PFSK-1 (cell line): ENCODE measurements around the gene PLA2G3.

Experiments
- FOXP2 ChIP-seq: optimal IDR thresholded peaks from 2 replicates; pipeline ENCODE3; 2011; ENCODE audit warnings: borderline replicate concordance, control low read depth, inconsistent platforms; ENCODE audit not compliant: insufficient read depth; ENCODE audit errors: extremely low read length, extremely low read depth
- POLR2AphosphoS5 ChIP-seq: IDR thresholded peaks from 2 replicates; pipeline ENCODE4 v1.6.1; 2012; ENCODE audit warnings: low read depth, mild to moderate bottlenecking, control low read depth, low read length, moderate library complexity
- SIN3A ChIP-seq: IDR thresholded peaks from 2 replicates; pipeline ENCODE4 v1.6.1; 2012; ENCODE audit warnings: mild to moderate bottlenecking, low read length, moderate library complexity, borderline replicate concordance; ENCODE audit not compliant: insufficient read depth
- TAF1 ChIP-seq: IDR thresholded peaks from 2 replicates; pipeline ENCODE4 v1.6.1; 2012; ENCODE audit warnings: low read length, control low read depth, borderline replicate concordance; ENCODE audit not compliant: insufficient read depth
- TF ChIP-seq, protein P1 (sequence below), 2 experiments: IDR thresholded peaks; 2 replicates each; pipeline versions ENCODE4 v1.6.1 to v1.8.0; 2011 to 2012; ENCODE audit warnings: low read depth in 2 of 2, low read length in 2 of 2, control low read depth in 1 of 2, inconsistent platforms in 1 of 2, mild to moderate bottlenecking in 1 of 2, moderate library complexity in 1 of 2; ENCODE audit not compliant: insufficient read depth in 1 of 2

PLA2G3 gene

DNA sequence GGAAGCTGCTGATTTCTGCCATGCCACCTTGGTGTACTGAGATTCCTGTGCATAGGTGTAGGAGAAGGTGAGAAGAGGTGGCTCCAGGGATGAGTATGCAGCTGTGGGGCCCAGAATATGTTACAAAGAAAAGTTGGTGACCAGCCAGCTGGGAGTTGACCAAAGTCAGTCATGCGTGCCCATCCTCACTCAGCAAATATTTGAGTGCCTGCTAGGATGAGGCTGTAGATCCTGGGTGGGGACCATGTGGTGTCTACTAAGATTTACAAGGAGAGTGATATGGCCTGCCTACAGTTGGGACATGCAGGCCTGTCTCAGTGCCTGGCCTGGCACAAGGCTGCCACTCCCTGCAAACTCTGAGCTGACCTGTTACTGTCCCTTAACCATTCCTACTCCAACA is 39.0 kb upstream of the PLA2G3 start:
- no peak for TF ChIP-seq TAF1
- no peak for TF ChIP-seq POLR2AphosphoS5
- TF ChIP-seq FOXP2 = no peak
- TF ChIP-seq, protein P1, sequence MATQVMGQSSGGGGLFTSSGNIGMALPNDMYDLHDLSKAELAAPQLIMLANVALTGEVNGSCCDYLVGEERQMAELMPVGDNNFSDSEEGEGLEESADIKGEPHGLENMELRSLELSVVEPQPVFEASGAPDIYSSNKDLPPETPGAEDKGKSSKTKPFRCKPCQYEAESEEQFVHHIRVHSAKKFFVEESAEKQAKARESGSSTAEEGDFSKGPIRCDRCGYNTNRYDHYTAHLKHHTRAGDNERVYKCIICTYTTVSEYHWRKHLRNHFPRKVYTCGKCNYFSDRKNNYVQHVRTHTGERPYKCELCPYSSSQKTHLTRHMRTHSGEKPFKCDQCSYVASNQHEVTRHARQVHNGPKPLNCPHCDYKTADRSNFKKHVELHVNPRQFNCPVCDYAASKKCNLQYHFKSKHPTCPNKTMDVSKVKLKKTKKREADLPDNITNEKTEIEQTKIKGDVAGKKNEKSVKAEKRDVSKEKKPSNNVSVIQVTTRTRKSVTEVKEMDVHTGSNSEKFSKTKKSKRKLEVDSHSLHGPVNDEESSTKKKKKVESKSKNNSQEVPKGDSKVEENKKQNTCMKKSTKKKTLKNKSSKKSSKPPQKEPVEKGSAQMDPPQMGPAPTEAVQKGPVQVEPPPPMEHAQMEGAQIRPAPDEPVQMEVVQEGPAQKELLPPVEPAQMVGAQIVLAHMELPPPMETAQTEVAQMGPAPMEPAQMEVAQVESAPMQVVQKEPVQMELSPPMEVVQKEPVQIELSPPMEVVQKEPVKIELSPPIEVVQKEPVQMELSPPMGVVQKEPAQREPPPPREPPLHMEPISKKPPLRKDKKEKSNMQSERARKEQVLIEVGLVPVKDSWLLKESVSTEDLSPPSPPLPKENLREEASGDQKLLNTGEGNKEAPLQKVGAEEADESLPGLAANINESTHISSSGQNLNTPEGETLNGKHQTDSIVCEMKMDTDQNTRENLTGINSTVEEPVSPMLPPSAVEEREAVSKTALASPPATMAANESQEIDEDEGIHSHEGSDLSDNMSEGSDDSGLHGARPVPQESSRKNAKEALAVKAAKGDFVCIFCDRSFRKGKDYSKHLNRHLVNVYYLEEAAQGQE (IDR thresholded peaks at IDR 0.05; ENCODE audit: insufficient read depth in 1 of 2, low read depth in 2 of 2, low read length in 2 of 2) = no peak
- TF ChIP-seq SIN3A = no peak

DNA sequence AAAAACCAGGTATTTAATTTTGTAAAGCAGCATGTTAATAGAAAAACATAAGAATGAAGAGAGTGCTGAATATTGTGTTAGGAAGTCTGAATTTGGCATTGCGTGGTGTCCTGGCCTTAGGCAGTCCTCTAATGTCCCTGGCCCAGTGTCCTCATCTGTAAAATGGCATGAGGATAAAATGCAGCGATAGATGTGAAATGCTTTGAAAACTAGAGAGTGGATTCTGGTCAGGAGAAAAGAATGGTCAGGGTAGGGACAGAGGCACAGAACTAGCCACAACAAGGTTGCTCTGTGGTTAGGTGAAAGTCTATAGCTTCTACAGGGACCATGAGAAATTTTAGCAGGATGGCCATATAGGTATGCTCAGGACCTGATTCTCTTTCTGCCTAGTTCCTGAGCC is 38.6 kb upstream of the PLA2G3 start:
- no peak for TF ChIP-seq SIN3A
- TF ChIP-seq, protein P1 (IDR thresholded peaks at IDR 0.05; ENCODE audit: insufficient read depth in 1 of 2, low read depth in 2 of 2, low read length in 2 of 2) = no peak
- no peak for TF ChIP-seq TAF1
- no peak for TF ChIP-seq FOXP2
- TF ChIP-seq POLR2AphosphoS5 = no peak

DNA sequence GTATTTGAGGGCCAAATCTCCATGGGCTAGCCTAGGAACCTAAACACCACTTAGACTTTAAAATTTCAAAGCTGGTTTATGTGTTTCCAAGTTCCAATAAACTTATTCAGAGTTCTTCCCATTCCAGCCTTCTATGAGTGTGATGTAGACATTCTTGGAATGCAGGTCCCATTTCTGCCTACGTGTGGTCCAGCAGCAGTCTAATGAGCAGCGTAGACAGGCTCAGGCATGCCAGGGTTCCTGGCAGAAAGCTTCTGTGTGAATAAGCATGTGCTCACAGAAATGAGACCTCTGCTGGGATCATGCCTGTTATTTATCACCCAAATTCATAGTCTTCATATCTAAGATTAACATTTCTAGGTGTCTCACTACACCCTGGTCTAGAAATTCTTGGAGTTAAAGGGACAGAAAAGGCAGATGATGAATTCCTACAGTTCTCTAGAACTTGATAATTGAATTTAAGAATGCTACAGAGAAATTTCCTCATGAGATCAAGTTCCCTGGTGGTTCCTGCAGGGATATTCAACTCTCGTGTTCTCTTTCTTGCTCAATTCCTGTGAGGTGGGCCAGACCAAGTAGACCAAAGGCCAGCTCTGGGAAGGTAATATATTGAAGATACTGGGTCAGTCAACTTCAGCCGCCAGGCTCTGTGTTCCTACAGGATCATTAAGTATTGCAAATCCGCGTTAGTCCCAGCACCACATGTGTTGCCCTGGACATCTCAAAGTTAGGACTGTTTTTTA is 37.3 kb upstream of the PLA2G3 start:
- TF ChIP-seq, protein P1 (IDR thresholded peaks at IDR 0.05; ENCODE audit: insufficient read depth in 1 of 2, low read depth in 2 of 2, low read length in 2 of 2) = no peak
- TF ChIP-seq TAF1 = no peak
- TF ChIP-seq SIN3A = no peak
- no peak for TF ChIP-seq FOXP2
- TF ChIP-seq POLR2AphosphoS5 = no peak

DNA sequence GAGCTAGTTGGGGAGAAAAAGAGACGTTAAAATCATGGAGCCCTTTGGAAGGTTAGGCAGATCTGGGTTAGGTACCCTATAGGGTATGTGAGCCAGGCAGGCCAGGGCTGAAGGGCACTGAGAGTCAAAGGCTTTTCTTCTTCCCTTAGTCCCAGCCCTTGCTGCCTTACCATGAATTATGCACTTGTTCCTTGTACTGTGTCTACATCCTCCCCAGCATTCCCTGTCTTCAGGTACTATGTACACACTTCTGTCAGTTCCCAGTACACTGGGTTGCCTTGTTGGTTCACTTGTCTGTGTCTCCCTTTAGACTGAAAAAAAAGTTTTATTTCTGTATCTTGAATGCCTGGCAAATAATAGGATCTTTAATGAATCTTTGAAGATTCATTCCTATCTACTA is 36.6 kb upstream of the PLA2G3 start:
- TF ChIP-seq POLR2AphosphoS5 = no peak
- TF ChIP-seq FOXP2 = no peak
- TF ChIP-seq, protein P1 (IDR thresholded peaks at IDR 0.05; ENCODE audit: insufficient read depth in 1 of 2, low read depth in 2 of 2, low read length in 2 of 2) = no peak
- no peak for TF ChIP-seq SIN3A
- no peak for TF ChIP-seq TAF1
